GM12878 (cell line): ENCODE data around the gene TCF7L2. TPM values are rescaled to one million over a fixed set of nuclear protein-coding genes. Genes with fewer than 3 reads are reported as not detected.

Source experiments
- ATAC-seq: fragments of 200-7000 bp; cut with Tn5 transposase; 3 replicates; pipeline ENCODE4 v1.9.1; 2020; ENCODE audit warnings: mild to moderate bottlenecking, moderate library complexity
- BruUV-seq: library from RNA; stranded (reverse); fragments of 400-500 nt; replicated peaks from 2 replicates; lab custom pipeline; 2021; lab: Mats Ljungman, UMichigan
- CTCF ChIA-PET: fragments of 300-600 bp; sonication (Branson Sonifier 250); formaldehyde crosslinking; extraction: SDS; loops from one replicate; lab custom pipeline; 2021; ENCODE audit warnings: inconsistent platforms; lab: Yijun Ruan, JAX
- POLR2A ChIA-PET: fragments of 350-600 bp; formaldehyde crosslinking; extraction: SDS; loops from one replicate; lab custom pipeline; 2021; ENCODE audit warnings: inconsistent platforms; lab: Charles Lee
- RAD21 ChIA-PET: fragments of 300-600 bp; sonication (Branson Sonifier 250); formaldehyde crosslinking; loops from one replicate; lab custom pipeline; 2023; ENCODE audit warnings: antibody characterized with exemption; ENCODE audit not compliant: unreplicated experiment; lab: Charles Lee
- SMC1A ChIA-PET: fragments of 300-600 bp; sonication (Branson Sonifier 250); formaldehyde crosslinking; loops from one replicate; lab custom pipeline; 2023; ENCODE audit not compliant: unreplicated experiment, uncharacterized antibody; lab: Charles Lee
- DNase-seq: peaks from one replicate; pipeline ENCODE4 v3.0.0-alpha.2; 2011; ENCODE audit warnings: low read depth, low spot score
- FAIRE-seq: peaks from 3 replicates; lab custom pipeline; 2011; peaks lifted over from hg19 to GRCh38; lab: Jason Lieb, UNC
- H2AFZ ChIP-seq: 2 replicates; pipeline ENCODE4 v1.6.0; 2011; ENCODE audit warnings: low read depth, low read length, control low read depth; ENCODE audit not compliant: control insufficient read depth
- H3K27ac ChIP-seq: 2 replicates; pipeline ENCODE4 v1.5.1; 2011; ENCODE audit warnings: control low read depth; ENCODE audit not compliant: control insufficient read depth, insufficient read depth
- H3K27me3 ChIP-seq, 2 experiments: replicated peaks in 1 of 2; 2 replicates each; pipeline versions ENCODE4 v1.6.0 to v1.6.1; 2011; ENCODE audit warnings: low read length in 1 of 2; ENCODE audit not compliant: control insufficient read depth in 2 of 2, insufficient read depth in 2 of 2
- H3K36me3 ChIP-seq, 2 experiments: 2 replicates each; pipeline ENCODE4 v1.5.1; 2011; ENCODE audit warnings: low read length in 1 of 2; ENCODE audit not compliant: control insufficient read depth in 2 of 2, insufficient read depth in 2 of 2
- H3K4me1 ChIP-seq: 2 replicates; pipeline ENCODE4 v1.6.1; 2011; ENCODE audit warnings: mild to moderate bottlenecking, low read length, moderate library complexity, mixed read lengths; ENCODE audit not compliant: control insufficient read depth, insufficient read depth
- H3K4me2 ChIP-seq: 2 replicates; pipeline ENCODE4 v1.6.0; 2011; ENCODE audit warnings: control low read depth; ENCODE audit not compliant: control insufficient read depth, insufficient read depth
- H3K4me3 ChIP-seq: fragments of 200-600 bp; sonication (generic); 2 replicates; pipeline ENCODE4 v1.5.1; 2016
- H3K79me2 ChIP-seq: 2 replicates; pipeline ENCODE4 v1.6.0; 2011; ENCODE audit warnings: low read length; ENCODE audit not compliant: control insufficient read depth, insufficient read depth
- H3K9ac ChIP-seq: 2 replicates; pipeline ENCODE4 v1.8.0; 2011; ENCODE audit warnings: low read length, control low read depth, mixed read lengths; ENCODE audit not compliant: control insufficient read depth, insufficient read depth
- H3K9me3 ChIP-seq: replicated peaks from 3 replicates; pipeline ENCODE4 v1.5.1; 2011; ENCODE audit warnings: mild to moderate bottlenecking, low read length; ENCODE audit not compliant: control insufficient read depth, insufficient read depth
- H4K20me1 ChIP-seq: 2 replicates; pipeline ENCODE4 v1.6.0; 2011; ENCODE audit not compliant: control insufficient read depth, insufficient read depth
- BACH1 ChIP-seq: fragments of 450-650 bp; IDR thresholded peaks from 2 replicates; pipeline ENCODE4 v1.6.1; 2017; ENCODE audit warnings: mild to moderate bottlenecking, borderline replicate concordance
- CREB1 ChIP-seq: IDR thresholded peaks from 2 replicates; pipeline ENCODE4 v1.6.1; 2012; ENCODE audit warnings: low read depth, mild to moderate bottlenecking, inconsistent platforms
- MYC ChIP-seq: IDR thresholded peaks from 2 replicates; pipeline ENCODE4 v1.6.1; 2011; ENCODE audit warnings: mild to moderate bottlenecking, low read length, moderate library complexity, inconsistent platforms; ENCODE audit not compliant: insufficient read depth, insufficient replicate concordance, insufficient read length, severe bottlenecking
- NKRF ChIP-seq: fragments of 450-650 bp; conservative IDR thresholded peaks from 2 replicates; pipeline ENCODE4 v1.6.1; 2017; ENCODE audit warnings: mild to moderate bottlenecking, moderate library complexity
- RAD21 ChIP-seq: IDR thresholded peaks from 2 replicates; pipeline ENCODE4 v1.6.1; 2011; ENCODE audit warnings: mild to moderate bottlenecking, low read depth, low read length, moderate library complexity; ENCODE audit not compliant: insufficient read depth
- RB1 ChIP-seq: fragments of 450-650 bp; formaldehyde crosslinking; IDR thresholded peaks from 2 replicates; pipeline ENCODE4 v1.6.1; 2017; ENCODE audit warnings: mild to moderate bottlenecking, borderline replicate concordance
- RBBP5 ChIP-seq: fragments of 200-600 bp; sonication (generic); conservative IDR thresholded peaks from 2 replicates; pipeline ENCODE4 v1.6.1; 2016
- RCOR1 ChIP-seq: conservative IDR thresholded peaks from 2 replicates; pipeline ENCODE4 v1.6.1; 2012; ENCODE audit warnings: low read depth, low read length, improper control_type of control experiment
- SMARCA5 ChIP-seq: fragments of 450-650 bp; IDR thresholded peaks from 2 replicates; pipeline ENCODE4 v1.6.1; 2017; ENCODE audit warnings: mild to moderate bottlenecking
- TARDBP ChIP-seq: IDR thresholded peaks from 2 replicates; pipeline ENCODE4 v1.6.1; 2016; ENCODE audit warnings: borderline replicate concordance
- USF1 ChIP-seq: IDR thresholded peaks from 2 replicates; pipeline ENCODE4 v1.6.1; 2011; ENCODE audit warnings: borderline replicate concordance, low read depth, mild to moderate bottlenecking, moderate library complexity, mixed read lengths, low read length; ENCODE audit not compliant: insufficient read depth; ENCODE audit errors: extremely low read length
- YY1 ChIP-seq: IDR thresholded peaks from 2 replicates; pipeline ENCODE4 v1.6.1; 2011; ENCODE audit warnings: low read depth, mild to moderate bottlenecking, low read length
- ZNF24 ChIP-seq: fragments of 450-650 bp; IDR thresholded peaks from 2 replicates; pipeline ENCODE4 v1.6.1; 2017; ENCODE audit warnings: antibody characterized with exemption, mild to moderate bottlenecking
- WGBS: methylation state at CpG from one replicate; pipeline ENCODE4 v1.1.6; 2016; ENCODE audit warnings: low lambda C conversion rate; ENCODE audit not compliant: insufficient replicate concordance, insufficient coverage; ENCODE audit errors: missing lambda C conversion rate; 5-methylcytosine and 5-hydroxymethylcytosine counted together
- in situ Hi-C: fragments of 300-500 bp; cut with MboI; formaldehyde crosslinking; loops from 9 replicates; pipeline ENCODE4 v1.14.3; 2018; ENCODE audit warnings: mixed read lengths
- intact Hi-C: fragments of 100-400 bp; cut with micrococcal nuclease; formaldehyde crosslinking; loops from one replicate; pipeline ENCODE4 v1.14.2; 2022; ENCODE audit not compliant: unreplicated experiment
- polyA plus RNA-seq, 11 experiments: library from polyadenylated mRNA; depleted of rRNA in 4 of 11; unstranded in 6 of 11; stranded (reverse) in 5 of 11; fragments of >200 nt; fragmentation: Nextera tagmentation in 4 of 11; fragmentation: Illumina TruSeq in 1 of 11; extraction: Ambion mirVana in 4 of 11; extraction: Trizol in 1 of 11; gene quantifications; 1 replicate in 1 of 11; 2 replicates in 10 of 11; pipeline versions ENCODE4 v1.2.1 to v1.2.3, GENCODE V29; 2011 to 2016; ENCODE audit warnings: inconsistent platforms in 2 of 11, missing spikeins in 2 of 11, low read depth in 1 of 11
- total RNA-seq, 4 experiments: library from RNA; depleted of rRNA in 3 of 4; stranded (reverse); fragments of >200 nt in 3 of 4; fragmentation: Illumina TruSeq in 1 of 4; extraction: Trizol in 1 of 4; gene quantifications; 2 replicates each; pipeline versions ENCODE4 v1.2.1 to v1.2.3, GENCODE V29; 2013 to 2021
- TF ChIP-seq, protein P1 (sequence below): fragments of 450-650 bp; IDR thresholded peaks from 2 replicates; pipeline ENCODE4 v1.6.1; 2016; ENCODE audit warnings: mild to moderate bottlenecking
- TF ChIP-seq, protein P2 (sequence below), 3 experiments: IDR thresholded peaks in 2 of 3; conservative IDR thresholded peaks in 1 of 3; 2 replicates each; pipeline ENCODE4 v1.5.1; 2011; ENCODE audit warnings: low read depth in 3 of 3, low read length in 3 of 3, mild to moderate bottlenecking in 3 of 3, control low read depth in 2 of 3, moderate library complexity in 2 of 3, inconsistent platforms in 1 of 3, mixed read lengths in 1 of 3; ENCODE audit not compliant: control insufficient read depth in 2 of 3, insufficient read depth in 1 of 3; ENCODE audit errors: extremely low read depth in 1 of 3

TCF7L2 gene
- total and polyA plus RNA-seq, 10 of the 15 experiments (the other 5 are each of a cell fraction or from before 2014, with no cell fraction given) = 0.02 to 1.1 (median 0.35) TPM; not detected in 4

- H3K27ac ChIP-seq = no peak overlapping the region
- H3K36me3 ChIP-seq = no peaks in the 10 kb centered on the region
- intact Hi-C loops = no loop called here
- H3K4me2 ChIP-seq = no peak overlapping the region
- in situ Hi-C loops = no loop called here
- POLR2A ChIA-PET = interaction anchor here (0.5 kb wide), 1 partner anchor 13 kb away, joined by 3 read pairs; no protein-coding TSS in a partner anchor
- H3K79me2 ChIP-seq = no peaks in the 10 kb centered on the region
- WGBS = 37% methylated on average over 17 of the region's 17 CpGs
- H3K4me1 ChIP-seq = no peaks in the 10 kb centered on the region
- DNase-seq (no peak), FAIRE-seq (no peak), ATAC-seq (no peak)
- SMC1A ChIA-PET = no interaction called here
- CTCF ChIA-PET = no interaction called here
- H3K9me3 ChIP-seq = no peaks in the 10 kb centered on the region
- RAD21 ChIA-PET = no interaction called here
- no peak overlapping the region for H3K4me3 ChIP-seq
- H3K27me3 ChIP-seq = no peaks in the 10 kb centered on the region; a peak in 1 of 4 replicates
- no TSS peak for BruUV-seq
- H2AFZ ChIP-seq = no peak overlapping the region
- H3K9ac ChIP-seq = no peak overlapping the region
- H4K20me1 ChIP-seq = no peaks in the 10 kb centered on the region; the same call in 1 of the 2 replicates
- TF ChIP-seq NKRF (no peak), USF1 (no peak), CREB1 (no peak), RAD21 (no peak), RB1 (no peak), ZNF24 (no peak), MYC (no peak), YY1 (no peak), SMARCA5 (no peak), RBBP5 (no peak), BACH1 (no peak), RCOR1 (no peak), TARDBP (no peak)
- TF ChIP-seq, protein P1, sequence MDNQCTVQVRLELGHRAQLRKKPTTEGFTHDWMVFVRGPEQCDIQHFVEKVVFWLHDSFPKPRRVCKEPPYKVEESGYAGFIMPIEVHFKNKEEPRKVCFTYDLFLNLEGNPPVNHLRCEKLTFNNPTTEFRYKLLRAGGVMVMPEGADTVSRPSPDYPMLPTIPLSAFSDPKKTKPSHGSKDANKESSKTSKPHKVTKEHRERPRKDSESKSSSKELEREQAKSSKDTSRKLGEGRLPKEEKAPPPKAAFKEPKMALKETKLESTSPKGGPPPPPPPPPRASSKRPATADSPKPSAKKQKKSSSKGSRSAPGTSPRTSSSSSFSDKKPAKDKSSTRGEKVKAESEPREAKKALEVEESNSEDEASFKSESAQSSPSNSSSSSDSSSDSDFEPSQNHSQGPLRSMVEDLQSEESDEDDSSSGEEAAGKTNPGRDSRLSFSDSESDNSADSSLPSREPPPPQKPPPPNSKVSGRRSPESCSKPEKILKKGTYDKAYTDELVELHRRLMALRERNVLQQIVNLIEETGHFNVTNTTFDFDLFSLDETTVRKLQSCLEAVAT = no peak
- TF ChIP-seq, protein P2, sequence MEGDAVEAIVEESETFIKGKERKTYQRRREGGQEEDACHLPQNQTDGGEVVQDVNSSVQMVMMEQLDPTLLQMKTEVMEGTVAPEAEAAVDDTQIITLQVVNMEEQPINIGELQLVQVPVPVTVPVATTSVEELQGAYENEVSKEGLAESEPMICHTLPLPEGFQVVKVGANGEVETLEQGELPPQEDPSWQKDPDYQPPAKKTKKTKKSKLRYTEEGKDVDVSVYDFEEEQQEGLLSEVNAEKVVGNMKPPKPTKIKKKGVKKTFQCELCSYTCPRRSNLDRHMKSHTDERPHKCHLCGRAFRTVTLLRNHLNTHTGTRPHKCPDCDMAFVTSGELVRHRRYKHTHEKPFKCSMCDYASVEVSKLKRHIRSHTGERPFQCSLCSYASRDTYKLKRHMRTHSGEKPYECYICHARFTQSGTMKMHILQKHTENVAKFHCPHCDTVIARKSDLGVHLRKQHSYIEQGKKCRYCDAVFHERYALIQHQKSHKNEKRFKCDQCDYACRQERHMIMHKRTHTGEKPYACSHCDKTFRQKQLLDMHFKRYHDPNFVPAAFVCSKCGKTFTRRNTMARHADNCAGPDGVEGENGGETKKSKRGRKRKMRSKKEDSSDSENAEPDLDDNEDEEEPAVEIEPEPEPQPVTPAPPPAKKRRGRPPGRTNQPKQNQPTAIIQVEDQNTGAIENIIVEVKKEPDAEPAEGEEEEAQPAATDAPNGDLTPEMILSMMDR (IDR thresholded peaks at IDR 0.05 in 2 of 3, conservative IDR thresholded peaks at IDR 0.05 in 1 of 3; ENCODE audit: control insufficient read depth in 2 of 3, extremely low read depth in 1 of 3, insufficient read depth in 1 of 3, low read depth in 3 of 3, low read length in 3 of 3) = no peak
Observed at GRCh38 chr10:113175756-113176651, 226.0 kb downstream of the TCF7L2 start.
